GM13976 (cell line): ENCODE data around the gene RDH11.

Experiments used
- DNase-seq: peaks from one replicate; pipeline ENCODE4 v3.0.0; 2012; ENCODE audit warnings: low spot score
- in situ Hi-C: fragments of 300-500 bp; cut with MboI; formaldehyde crosslinking; loops from one replicate; pipeline ENCODE4 v1.12.0; 2022; ENCODE audit warnings: low sequenced_read_pairs, mixed read lengths, inconsistent platforms; ENCODE audit not compliant: unreplicated experiment
- TF ChIP-seq, protein P1 (sequence below): IDR thresholded peaks from 2 replicates; pipeline ENCODE4 v1.5.1; 2012; ENCODE audit warnings: borderline replicate concordance, mild to moderate bottlenecking; ENCODE audit not compliant: insufficient read depth; ENCODE audit errors: extremely low read depth, missing control alignments, control extremely low read depth

RDH11 gene

GRCh38 chr14:67733616-67734015, 38.1 kb upstream of the RDH11 start:
- TF ChIP-seq, protein P1, sequence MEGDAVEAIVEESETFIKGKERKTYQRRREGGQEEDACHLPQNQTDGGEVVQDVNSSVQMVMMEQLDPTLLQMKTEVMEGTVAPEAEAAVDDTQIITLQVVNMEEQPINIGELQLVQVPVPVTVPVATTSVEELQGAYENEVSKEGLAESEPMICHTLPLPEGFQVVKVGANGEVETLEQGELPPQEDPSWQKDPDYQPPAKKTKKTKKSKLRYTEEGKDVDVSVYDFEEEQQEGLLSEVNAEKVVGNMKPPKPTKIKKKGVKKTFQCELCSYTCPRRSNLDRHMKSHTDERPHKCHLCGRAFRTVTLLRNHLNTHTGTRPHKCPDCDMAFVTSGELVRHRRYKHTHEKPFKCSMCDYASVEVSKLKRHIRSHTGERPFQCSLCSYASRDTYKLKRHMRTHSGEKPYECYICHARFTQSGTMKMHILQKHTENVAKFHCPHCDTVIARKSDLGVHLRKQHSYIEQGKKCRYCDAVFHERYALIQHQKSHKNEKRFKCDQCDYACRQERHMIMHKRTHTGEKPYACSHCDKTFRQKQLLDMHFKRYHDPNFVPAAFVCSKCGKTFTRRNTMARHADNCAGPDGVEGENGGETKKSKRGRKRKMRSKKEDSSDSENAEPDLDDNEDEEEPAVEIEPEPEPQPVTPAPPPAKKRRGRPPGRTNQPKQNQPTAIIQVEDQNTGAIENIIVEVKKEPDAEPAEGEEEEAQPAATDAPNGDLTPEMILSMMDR = no peak
- DNase-seq = no peak
- in situ Hi-C loops = no loop called here

DNA sequence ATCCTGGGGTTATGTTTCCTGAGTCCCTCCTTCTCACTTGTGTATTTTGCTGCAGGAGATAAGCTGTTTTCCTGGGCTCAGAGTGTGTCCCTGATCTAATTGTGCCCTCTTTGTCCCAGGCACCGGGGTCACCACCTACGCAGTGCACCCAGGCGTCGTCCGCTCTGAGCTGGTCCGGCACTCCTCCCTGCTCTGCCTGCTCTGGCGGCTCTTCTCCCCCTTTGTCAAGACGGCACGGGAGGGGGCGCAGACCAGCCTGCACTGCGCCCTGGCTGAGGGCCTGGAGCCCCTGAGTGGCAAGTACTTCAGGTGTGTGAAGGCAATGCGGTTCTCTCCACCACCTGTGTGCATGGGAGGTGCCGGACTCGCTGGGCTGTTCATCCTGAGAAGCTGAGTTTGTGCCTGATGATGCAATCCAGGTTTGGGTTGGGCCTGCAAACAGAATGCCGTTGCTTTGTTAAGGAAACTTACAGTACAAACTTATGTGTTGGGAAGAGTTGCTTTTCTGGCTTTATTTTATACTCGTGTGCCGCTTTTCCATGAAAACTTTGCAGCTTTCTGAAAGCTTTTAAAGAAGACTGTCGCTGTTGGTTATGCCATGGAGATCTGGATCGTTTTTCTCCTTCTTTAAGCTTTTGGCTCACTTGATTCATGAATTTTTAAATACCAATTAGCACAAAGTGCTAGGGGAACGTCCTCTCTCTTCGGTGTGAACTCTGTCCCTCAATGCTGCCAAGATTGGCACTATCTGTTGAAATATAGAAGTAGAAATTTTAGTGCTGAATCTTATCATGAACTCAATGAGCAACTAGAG, 33.7 kb upstream of the RDH11 start:
- in situ Hi-C loops = no loop called here
- DNase-seq = no peak
- TF ChIP-seq, protein P1 = no peak

GRCh38 chr14:67728258-67728657, 32.7 kb upstream of the RDH11 start:
- no peak for DNase-seq
- in situ Hi-C loops = no loop called here

GRCh38 chr14:67727361-67727760, 31.8 kb upstream of the RDH11 start:
- TF ChIP-seq, protein P1 = no peak
- DNase-seq = no peak
- in situ Hi-C loops = no loop called here

More at GRCh38 chr14:67728258-67728657, 32.7 kb upstream of the RDH11 start:
- TF ChIP-seq, protein P1 = no peak

GRCh38 chr14:67725171-67725570, 29.6 kb upstream of the RDH11 start:
- TF ChIP-seq, protein P1 = no peak
- in situ Hi-C loops = no loop called here
- DNase-seq = no peak

DNA sequence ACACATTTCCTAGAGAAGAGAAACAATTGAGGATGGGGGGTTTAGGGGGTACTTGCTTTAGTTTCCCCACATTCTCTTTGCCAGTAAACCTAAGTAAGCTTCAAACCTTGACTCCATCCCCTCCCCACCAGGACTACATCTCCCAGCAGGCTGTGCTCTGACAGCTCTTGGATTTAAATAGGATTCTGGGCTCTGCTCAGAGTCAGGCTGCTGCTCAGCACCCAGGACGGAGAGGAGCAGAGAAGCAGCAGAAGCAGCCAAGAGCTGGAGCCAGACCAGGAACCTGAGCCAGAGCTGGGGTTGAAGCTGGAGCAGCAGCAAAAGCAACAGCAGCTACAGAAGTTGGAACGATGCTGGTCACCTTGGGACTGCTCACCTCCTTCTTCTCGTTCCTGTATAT, 26.7 kb upstream of the RDH11 start:
- TF ChIP-seq, protein P1 = no peak
- in situ Hi-C loops = loop anchor here (25.0 kb wide), 1 partner anchor 310 kb away; the partner anchor contains the start of gene PLEK2
- no peak for DNase-seq
